Ascending aorta (tissue), 2 donors: ENCODE data around the gene BRF1. TPM values are rescaled to one million over a fixed set of nuclear protein-coding genes. Genes with fewer than 3 reads are reported as not detected.

Experiments
- DNase-seq, 2 donors: peaks; one replicate each; pipeline ENCODE4 v3.0.0-alpha.2; 2019; ENCODE audit warnings: low spot score in 2 of 2
- H3K27ac ChIP-seq, 2 donors: fragments of 200-600 bp; sonication (generic); one replicate each; pipeline ENCODE4 v1.5.1; 2016 to 2017; ENCODE audit warnings: mild to moderate bottlenecking in 1 of 2
- H3K27me3 ChIP-seq: fragments of 200-600 bp; sonication (generic); one replicate; pipeline ENCODE4 v1.5.1; 2017
- H3K36me3 ChIP-seq, 2 donors: fragments of 200-600 bp; sonication (generic); one replicate each; pipeline ENCODE4 v1.5.1; 2016
- H3K4me1 ChIP-seq, 2 donors: fragments of 200-600 bp; sonication (generic); one replicate each; pipeline ENCODE4 v1.5.1; 2016 to 2017; ENCODE audit warnings: mild to moderate bottlenecking in 1 of 2
- H3K4me3 ChIP-seq, 2 donors: fragments of 200-600 bp; sonication (generic); one replicate each; pipeline ENCODE4 v1.5.1; 2016 to 2017; ENCODE audit warnings: mild to moderate bottlenecking in 1 of 2
- H3K9me3 ChIP-seq, 2 donors: fragments of 200-600 bp; sonication (generic); one replicate each; pipeline ENCODE4 v1.5.1; 2016
- CTCF ChIP-seq, 3 experiments: fragments of 200-600 bp in 2 of 3; fragments of 450-650 bp in 1 of 3; sonication (generic) in 2 of 3; IDR thresholded peaks; one replicate each; pipeline ENCODE4 v1.5.1; 2016 to 2019; ENCODE audit warnings: antibody characterized with exemption in 3 of 3, mild to moderate bottlenecking in 1 of 3, moderate library complexity in 1 of 3
- intact Hi-C: fragments of 100-400 bp; cut with DNase I; formaldehyde crosslinking; loops from one replicate; pipeline ENCODE4 v1.15.1; 2023
- total RNA-seq: library from RNA; depleted of rRNA; stranded (reverse); fragments of >200 nt; gene quantifications from one replicate; pipeline ENCODE4 v1.1.0, GENCODE V29; 2016

BRF1 gene
- total RNA-seq, 1 donor from 2014 or later, result 60.9 TPM

DNA sequence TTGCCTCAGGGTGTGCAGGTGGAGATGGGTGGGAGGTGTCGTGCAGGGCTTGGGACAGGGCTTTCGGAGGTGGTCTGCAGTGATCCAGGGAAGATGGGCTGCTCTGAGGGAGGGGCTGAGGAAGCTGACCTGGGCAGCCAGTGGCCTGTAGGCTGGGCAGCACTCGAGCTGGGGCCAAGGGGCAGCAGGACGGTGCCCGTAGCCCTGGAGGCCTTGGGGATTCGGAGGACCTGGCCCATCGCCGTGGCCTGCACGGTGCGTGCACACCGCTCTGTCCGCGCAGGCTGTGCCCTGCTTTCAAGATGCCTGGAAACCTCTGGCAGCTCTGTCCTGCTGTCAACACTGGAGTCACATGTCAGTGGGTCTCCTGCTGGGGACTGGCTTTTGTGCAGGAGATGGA is 22.9 kb upstream of the BRF1 start:
- Histone ChIP-seq H3K4me3 (no peak overlapping the region), H3K36me3 (no peaks in the 10 kb centered on the region), H3K27me3 (no peaks in the 10 kb centered on the region), H3K27ac (no peak overlapping the region), H3K4me1 (peaks cover 0 to 9% of the 10 kb centered on the region in 2 donors), H3K9me3 (no peaks in the 10 kb centered on the region)
- intact Hi-C loops, result no loop called here
- no peak for TF ChIP-seq CTCF (IDR thresholded peaks at IDR 0.05)
- no peak for DNase-seq

DNA sequence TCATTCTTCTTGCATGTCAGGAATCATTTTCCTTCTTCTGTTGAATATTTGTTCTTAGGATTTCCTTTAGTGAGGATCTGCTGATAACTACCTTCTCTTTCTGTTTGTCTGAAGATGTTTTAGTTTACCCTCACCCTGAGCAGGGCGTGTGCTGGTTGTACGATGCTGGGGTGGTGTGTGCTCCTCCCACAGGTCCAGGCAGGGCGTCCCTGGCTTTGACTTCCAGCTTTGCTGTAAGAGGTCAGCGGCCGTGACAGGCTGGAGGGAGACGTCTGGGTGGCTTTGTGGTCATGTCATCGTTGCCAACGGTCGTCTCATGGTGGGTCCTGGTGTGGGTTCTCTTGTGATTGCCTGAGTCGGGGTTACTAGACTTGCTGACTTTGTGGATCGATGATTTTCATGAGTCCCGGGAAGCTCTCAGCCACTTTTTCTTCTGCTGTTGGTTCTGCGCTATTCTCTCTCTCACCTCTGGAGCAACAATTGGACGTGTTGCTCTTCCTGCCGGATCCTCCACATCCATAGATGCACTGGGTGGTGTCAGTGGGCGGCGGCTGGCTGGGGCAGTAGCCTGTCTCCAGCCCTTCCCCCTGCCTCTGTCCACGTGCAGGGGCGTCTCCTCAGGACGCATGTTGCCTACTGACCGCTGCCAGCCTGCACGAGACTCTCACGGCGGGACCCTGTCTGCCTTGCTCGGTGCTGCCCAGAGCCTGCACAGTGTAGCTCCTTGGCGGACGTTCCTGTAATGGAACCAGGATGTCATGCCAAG is 22.2 kb upstream of the BRF1 start:
- peaks cover 0 to 9% of the 10 kb centered on the region in 2 donors for H3K4me1 ChIP-seq
- no peak for TF ChIP-seq CTCF (IDR thresholded peaks at IDR 0.05)
- no peak for DNase-seq
- H3K27ac ChIP-seq, result no peak overlapping the region
- no peaks in the 10 kb centered on the region for H3K36me3 ChIP-seq
- no peak overlapping the region for H3K4me3 ChIP-seq
- no peaks in the 10 kb centered on the region for H3K27me3 ChIP-seq
- no peaks in the 10 kb centered on the region for H3K9me3 ChIP-seq
- intact Hi-C loops, result no loop called here

DNA sequence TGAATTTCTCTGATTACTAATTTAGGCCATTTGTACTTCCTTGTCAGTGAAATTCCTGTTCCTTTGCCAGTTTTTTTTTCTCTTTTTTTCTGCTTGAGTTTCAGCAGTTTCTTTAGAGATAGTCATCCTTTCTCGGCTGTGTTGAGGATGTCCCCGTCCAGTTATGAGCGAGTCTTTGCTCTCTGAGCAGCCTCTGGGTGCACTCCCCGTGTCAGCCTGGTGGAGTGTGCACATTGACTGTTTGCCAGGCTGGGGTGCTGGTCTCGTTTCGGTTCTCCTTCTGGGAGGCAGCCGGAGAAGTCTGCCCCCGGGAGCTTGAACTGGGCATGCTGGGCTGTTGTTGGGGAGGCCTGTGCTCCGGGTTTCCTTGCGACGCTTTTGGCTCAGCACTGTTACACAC is 16.7 kb upstream of the BRF1 start:
- no peaks in the 10 kb centered on the region for H3K36me3 ChIP-seq
- H3K27me3 ChIP-seq, result no peaks in the 10 kb centered on the region
- no peak for TF ChIP-seq CTCF (IDR thresholded peaks at IDR 0.05)
- no peak for DNase-seq
- intact Hi-C loops, result loop anchor here (10.0 kb wide), 1 partner anchor 73 kb away; the partner anchor contains the start of gene BTBD6
- H3K9me3 ChIP-seq, result no peaks in the 10 kb centered on the region
- H3K4me3 ChIP-seq, result no peak overlapping the region
- H3K27ac ChIP-seq, result peak overlapping the region in 1 of 2 donors; percentile 22
- H3K4me1 ChIP-seq, result peaks cover 4 to 15% of the 10 kb centered on the region in 2 donors

DNA sequence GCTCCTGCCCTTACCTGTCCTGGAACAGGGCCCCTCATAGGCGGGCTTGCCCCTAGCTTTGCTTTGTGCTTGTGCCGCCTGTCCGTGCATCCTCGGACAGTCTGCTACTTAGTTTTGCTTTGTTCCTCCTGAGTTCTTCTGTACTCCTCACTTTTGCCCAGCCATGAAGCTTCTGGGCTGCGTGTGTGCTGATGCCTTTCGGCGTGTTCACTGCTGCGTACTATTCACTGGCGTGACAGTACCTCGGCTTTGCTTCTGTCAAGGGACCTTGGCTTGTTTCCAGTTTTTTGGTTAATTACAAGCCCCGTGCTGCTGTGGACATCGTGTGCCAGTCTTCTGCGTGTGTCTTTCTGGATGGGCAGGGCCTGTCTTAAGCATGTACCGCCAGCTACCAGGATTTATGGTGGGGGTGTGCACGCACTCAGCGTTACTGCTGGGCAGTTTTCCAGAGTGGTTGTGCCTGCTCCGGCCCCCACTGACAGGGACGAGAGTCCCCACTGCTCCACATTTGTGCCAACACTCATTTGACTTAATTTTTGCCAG is 16.2 kb upstream of the BRF1 start:
- intact Hi-C loops, result loop anchor here (10.0 kb wide), 1 partner anchor 72 kb away; the partner anchor contains the start of gene BTBD6
- no peaks in the 10 kb centered on the region for H3K9me3 ChIP-seq
- no peak overlapping the region for H3K4me3 ChIP-seq
- TF ChIP-seq CTCF (IDR thresholded peaks at IDR 0.05), result no peak
- H3K4me1 ChIP-seq, result peaks cover 4 to 15% of the 10 kb centered on the region in 2 donors
- DNase-seq, result no peak
- no peaks in the 10 kb centered on the region for H3K27me3 ChIP-seq
- H3K36me3 ChIP-seq, result no peaks in the 10 kb centered on the region
- H3K27ac ChIP-seq, result peak overlapping the region in 1 of 2 donors; percentile 22

GRCh38 chr14:105316577-105316941 is 15.8 kb upstream of the BRF1 start:
- H3K36me3 ChIP-seq, result no peaks in the 10 kb centered on the region
- no peaks in the 10 kb centered on the region for H3K9me3 ChIP-seq
- DNase-seq, result no peak
- TF ChIP-seq CTCF (IDR thresholded peaks at IDR 0.05), result no peak
- intact Hi-C loops, result loop anchor here (10.0 kb wide), 1 partner anchor 72 kb away; the partner anchor contains the start of gene BTBD6
- H3K4me1 ChIP-seq, result peaks cover 4 to 15% of the 10 kb centered on the region in 2 donors
- peak overlapping the region in 1 of 2 donors; percentile 68 for H3K27ac ChIP-seq
- no peaks in the 10 kb centered on the region for H3K27me3 ChIP-seq
- peak overlapping the region in 1 of 2 donors; percentile 88 for H3K4me3 ChIP-seq
